ENCODE measurements around the gene B3GLCT.
A peak's percentile ranks its signal among the peaks of the same experiment; 100 is the strongest.
"Not testable (repeated sequence)": the region's sequence is repeated elsewhere in the genome, so short reads cannot be mapped to it uniquely, and the experiment has no call there.

B3GLCT gene

DNA sequence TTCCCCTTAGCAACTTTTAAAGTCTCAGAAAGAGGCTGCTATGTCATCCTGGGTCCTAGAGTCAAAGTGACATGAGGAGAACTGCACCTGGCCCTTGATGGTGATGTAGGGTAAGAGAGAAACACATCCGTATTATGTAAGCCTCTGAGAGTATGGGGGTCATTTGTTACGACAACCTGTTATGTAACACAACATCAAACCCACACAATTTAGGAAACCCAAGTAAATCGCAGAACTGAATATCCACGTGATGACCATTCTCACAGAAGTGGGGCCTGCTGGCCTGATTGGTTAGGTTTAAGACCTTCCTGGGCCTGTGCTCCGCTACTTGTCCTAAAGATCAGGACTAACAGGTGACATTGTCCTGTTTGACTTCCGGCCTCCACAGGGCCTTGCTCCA, 15.3 kb upstream of the B3GLCT start:
- DNase-seq (ENCODE audit: low read depth) = no peak

DNA sequence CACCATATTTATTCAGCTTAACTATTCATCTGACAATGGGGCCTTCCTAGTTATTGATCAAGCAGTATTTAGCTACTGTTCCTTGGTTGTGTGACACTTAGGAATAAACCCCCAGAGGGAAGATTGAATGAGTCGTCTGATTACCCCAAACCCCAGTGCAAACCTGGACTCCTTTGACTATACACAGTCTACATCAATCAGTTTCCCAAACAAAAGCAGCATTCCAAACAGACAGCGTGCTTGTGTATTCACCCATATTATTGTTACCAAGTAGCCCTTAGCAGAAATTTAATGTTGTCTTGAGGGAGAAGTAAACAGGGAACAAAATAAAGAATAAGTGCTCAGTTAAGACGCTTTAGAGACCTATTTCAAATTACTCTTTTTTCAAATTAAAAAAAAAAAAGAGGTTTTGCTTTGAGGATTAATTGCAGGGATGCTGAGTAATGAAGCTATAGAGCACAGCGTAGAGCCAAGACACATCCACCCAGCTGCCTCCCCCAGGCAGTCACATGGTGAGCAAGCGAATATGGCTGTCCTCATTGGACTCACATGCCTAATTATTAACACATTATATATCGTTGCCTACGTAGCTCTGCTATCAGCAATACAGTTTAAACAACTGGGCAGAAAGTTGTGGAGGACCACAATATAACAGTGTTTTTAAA, 14.7 kb upstream of the B3GLCT start:
- DNase-seq (ENCODE audit: low read depth) = no peak

DNA sequence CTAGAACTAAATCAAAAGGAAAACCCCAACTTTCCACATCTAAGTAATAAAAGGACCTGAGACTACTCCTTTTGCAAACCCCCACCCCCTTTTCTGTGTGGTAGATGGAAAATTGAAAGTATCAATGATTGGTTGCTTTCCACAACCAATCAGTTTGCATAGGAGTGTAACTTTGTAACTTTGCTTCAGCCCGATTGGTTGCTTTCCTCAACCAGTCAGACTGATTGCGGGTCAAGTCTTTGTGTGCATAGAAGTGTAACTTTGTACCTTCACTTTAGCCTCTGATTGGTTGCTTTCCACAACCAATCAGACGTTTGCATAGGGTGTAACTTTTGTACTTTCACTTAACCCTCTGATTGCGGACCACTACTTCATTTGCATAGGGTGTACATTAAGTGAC, 8.0 kb upstream of the B3GLCT start:
- DNase-seq (ENCODE audit: low read depth) = no peak

DNA sequence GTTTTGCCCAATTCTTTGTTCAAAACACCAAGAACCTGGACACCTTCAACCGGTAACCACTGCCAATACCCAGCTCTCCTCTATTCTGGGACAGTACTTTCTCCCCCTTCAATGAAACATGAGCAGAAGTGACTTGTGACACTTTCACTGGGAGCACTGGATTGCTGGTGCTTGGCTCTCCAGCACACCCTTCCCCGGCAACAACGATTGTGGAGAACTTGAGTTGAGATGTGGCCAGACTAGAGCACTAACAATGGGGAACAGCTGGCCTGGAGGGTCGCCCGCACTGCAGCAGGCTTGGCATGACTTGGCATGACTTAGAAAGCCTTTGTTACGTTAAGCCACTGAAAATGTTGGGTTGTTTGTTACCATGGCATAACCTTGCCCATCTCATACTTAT, 7.5 kb upstream of the B3GLCT start:
- no peak for DNase-seq (ENCODE audit: low read depth)

DNA sequence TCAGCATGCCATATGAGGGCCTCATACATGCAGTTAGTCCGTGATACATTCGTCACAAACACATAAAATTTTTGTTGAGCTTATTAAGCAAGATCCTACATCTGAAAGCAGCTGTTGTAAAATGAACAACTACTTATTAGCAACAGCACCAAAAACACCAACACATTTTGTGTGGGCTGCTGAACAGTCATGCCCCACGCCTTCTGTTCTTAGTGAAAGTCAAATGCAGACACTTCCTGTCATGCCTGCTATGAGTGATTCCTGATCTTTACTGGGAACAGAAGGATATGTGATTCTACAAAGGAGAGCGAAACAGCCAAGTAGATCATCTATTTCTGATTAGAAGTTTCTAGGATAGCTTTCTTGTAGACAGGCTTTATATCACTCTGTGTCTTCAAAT, 4.2 kb upstream of the B3GLCT start:
- no peak for DNase-seq (ENCODE audit: low read depth)

DNA sequence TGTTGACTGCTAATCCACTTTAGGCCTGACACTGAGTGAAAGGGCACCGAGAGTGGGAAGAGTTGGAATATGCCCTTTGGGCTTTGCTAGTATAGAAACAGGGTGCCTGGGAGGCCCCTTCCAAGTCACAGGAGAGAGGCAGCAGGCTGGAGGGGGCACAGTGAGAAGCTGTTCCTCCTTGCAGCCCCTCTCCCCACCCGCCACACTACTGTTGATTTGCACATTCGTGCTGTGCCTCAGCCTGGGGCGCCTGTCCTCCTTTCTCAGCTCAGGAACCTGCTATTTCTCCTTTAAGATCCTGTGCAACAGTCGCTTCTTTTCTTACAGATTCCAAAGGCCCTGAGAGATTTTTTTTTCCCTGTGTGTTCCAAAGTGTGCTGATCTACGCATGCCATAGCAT, 2.8 kb upstream of the B3GLCT start:
- DNase-seq (ENCODE audit: low read depth) = no peak

DNA sequence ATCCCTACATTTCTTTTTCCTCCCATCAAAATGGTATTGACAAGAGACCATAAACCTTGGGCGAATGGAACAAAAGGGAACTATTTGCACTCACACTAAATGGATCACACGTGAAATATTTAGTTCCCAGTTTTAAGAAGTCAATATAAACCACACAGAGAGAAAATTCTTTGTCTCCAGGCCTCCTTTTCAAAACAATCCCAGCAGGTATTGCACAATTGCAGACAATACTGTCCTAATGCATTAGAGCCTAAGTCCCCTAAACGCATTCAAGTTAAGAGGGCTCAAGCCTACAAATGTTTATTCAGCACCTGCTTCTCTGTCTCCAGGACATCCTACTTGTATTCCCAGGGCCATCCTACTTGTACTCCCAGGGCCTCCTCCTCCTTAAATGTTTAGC, 1.3 kb upstream of the B3GLCT start:
- DNase-seq (ENCODE audit: low read depth) = no peak

DNA sequence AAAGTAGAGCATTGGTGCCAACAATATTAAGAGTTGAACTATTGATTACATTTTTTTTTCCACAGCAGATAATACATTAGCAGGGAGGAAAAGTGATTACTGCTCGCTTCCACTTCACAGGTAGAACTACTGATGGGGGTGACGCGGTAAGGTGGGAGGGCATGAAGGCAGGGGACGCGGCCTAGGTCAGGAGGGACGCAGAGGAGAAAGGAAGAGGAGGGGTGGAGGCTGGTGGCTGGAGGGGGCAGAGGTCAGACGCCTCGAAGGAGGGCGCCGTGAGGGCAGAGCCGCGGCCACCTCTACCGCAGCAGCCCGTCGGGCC, 287 bp upstream of the B3GLCT start:
- DNase-seq (ENCODE audit: low read depth) = no peak

DNA sequence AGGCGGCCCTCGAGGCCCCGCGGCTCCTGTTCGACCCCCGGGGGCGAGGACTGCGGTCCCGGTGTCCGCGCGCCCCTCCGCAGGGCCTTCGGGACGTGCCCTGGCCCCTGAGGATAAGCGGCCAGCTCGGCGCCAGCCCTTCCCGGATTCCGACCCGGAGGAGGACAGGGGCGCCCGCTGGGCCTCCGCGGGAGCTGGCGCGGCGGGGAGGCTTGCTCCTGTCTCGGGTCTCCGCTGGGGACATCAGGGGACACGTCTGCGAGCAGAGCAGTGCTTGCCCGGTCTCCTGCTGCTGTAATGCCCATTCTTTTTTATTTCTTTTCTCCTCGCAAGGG, 829 bp downstream of the B3GLCT start:
- peak; percentile 6 for DNase-seq (ENCODE audit: low read depth)

DNA sequence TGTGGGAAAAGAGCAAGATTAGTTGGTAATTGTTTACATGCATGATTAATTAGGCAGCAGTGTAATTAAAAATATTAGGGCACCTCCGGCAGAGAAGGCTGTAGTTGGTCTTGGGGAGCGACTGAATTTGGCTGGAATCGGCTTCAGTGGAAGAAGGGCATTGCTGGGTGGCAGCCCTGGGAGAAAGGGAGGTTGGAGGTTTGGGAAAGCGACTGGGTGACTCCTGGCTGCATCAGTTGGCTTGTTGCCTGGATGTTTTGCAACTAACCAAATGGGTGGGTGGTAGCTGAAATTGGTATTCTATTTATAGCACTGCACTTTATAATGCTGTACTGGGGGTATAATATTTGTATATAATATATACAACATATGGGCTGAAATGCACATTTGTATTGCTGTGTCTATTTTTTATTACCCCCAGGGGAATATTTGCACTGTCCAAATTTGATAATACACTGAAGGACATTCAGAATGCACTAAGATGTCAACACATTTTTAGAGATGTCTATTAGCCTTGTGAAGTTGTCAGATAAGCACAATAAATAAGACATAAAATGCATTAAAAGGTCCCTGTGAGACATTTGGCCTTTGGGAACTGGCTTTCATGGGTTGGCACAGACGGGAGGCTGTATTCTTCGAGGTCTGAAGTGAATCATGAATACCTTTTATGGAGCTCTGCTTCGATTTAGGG, 1.7 kb downstream of the B3GLCT start:
- DNase-seq (ENCODE audit: low read depth) = no peak

DNA sequence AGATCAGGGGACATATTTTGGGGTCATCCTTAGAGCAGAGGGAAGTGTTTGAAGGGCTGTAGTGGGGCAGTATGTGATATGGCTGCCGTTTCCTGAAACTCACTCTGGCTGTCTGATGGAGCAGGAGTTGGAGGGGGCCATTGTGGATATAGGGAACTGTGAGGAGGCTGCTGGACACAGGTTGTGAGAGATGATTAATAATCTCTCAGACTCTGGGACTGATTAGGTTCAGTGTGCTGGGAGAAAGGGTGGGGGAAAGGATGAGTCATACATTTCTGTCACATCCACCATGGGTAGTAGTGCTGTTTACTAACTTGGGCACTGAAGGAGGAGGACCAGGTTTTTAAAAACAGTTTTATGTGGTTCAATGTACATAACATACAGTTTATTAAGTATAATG, 4.8 kb downstream of the B3GLCT start:
- DNase-seq (ENCODE audit: low read depth) = no peak

DNA sequence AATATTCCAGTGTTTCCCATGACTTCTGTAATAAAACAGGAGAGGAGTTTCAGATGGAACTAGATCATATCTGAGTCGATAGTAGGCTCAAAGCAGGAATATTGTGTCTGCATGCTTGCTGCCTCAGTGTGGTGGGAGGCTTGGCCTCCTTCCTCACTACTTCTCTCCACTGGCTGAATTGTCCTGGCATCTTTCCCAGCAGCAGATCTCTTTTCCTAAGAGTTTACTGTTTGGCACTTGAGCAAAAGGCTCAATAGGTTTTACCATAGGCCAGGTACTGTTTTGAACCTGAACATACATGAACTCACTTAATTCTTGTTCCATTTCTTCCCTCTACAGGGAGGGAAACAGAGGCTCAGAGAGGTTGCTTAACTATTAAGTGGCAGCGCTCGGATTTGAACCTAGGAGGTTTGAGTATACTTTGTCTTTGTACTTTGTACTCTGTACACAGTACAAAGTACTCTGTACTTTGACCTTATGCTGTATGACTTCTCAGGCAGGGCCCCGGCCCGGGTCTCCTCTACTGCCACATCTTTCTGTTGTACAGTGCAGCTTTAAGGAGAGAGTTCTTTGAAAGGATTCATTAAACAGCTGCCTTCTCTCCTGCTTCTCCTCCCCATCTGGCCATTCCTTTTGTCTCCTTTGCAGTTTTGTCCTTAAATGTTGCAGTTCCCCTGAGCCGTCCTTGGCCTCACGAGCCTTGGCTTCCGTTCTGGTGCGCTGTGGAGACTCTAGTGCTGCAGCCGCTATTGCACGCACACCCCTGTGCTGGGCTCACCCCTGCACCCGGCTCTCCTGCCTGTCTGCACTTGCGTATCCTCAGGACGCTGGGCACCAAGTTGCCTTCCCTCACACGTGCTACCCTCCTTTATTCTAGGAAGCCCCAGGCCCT, 8.1 kb downstream of the B3GLCT start:
- no peak for DNase-seq (ENCODE audit: low read depth)

DNA sequence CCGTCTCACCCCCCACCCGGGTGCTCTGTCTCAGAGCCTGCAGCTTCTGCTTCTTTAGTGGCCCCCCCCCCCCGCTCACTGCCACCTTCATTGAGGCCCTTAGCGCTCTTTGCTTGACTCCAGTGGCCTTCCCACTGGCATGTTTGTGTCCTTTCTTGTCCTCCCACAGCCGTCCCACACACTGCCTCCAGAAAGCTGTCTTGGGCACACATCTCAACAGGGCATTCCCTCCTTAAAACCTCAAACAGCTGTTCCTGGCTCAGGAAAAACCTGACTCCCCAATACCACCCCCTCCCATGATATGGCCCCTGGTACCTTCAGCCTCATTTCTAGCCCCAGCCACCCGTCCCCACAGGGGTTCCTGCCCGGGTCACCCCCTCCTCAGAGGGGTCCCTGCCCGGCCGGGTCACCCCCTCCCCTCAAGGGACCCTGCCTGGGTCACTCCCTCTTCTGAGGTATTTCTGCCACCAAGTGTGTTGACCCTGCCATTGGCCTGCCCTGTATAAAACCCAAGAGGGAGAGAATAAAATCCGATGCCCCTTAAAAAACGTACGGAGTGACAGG, 8.9 kb downstream of the B3GLCT start:
- no peak for DNase-seq (ENCODE audit: low read depth)

DNA sequence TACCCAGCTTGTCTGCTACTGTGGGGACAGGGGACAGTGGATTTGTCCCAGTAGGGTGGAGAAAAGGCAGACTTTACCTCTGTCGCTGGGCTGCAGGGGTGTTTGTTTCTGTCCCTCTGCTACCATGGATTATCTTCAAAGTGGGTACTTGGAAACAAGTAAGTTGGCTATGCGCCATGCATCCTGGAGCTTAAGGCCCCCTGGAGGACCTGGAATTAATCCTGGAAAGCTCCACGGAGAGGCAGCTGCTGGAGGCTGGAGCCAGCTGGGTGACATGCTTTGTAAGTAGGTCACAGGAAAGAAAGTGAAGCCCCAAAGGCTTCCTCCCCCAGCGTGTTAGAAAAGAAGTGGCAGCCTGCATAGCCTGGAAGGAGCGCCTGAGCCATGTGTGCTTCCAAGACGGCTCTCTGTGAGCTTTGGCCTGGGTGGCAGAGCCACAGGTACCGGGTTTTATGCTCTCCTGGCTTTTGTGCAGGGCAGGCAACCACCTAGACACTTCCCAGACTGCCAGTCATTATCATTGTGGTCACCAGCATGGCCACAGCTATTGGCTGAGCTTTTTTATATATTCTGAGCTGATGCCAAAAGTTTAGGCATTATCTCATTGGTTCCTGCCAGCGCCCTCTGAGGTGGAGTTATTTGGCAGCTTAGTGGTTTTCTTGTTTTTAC, 9.5 kb downstream of the B3GLCT start:
- DNase-seq (ENCODE audit: low read depth) = no peak

DNA sequence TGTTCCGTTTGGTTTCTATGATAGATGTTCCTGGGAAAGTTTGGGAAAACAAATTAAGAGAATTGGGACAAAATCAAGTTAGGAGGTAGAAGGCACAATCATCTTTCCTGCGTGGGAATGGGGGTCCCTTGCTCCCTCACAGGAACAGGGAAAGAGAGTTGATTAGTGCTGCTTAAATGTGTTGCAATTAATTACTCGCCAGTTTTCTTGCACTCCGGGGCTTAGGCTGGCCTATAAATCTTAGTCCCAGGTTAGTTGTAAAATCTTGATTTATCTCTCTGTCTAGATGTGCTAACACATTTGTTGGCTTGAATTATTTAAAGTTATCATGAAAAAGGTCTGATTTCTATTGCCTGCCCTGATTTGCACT, 10.1 kb downstream of the B3GLCT start:
- DNase-seq (ENCODE audit: low read depth) = no peak

DNA sequence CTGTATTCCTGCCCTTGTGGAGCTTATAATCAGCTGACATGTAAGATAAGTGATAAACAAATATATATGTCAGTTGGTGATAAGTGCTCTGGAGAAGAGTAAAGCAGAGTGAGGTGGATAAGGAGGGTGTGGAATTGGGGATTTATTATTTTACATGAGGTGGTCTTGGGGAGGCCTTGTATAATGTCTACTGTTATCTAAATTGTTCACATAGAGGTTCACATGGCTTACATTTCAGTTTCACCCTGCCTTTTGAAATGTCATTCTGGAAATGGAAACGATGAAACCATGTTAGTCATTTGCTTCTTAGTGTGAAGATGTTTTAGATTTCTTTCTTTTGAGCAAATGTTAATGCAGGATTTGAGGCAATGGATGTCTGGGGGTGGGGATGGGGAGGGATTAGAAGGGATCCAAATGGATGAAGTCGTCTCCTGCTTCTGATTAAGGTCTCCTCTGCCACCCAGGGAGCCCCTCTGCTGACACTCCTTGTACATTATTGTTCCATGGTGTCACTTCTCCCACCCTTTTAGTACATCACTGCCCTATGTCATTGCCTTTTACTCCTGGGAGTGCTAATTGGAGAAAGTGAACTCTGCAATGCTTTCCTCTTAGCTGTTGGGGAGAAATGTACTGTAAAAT, 14.0 kb downstream of the B3GLCT start:
- no peak for DNase-seq (ENCODE audit: low read depth)

DNA sequence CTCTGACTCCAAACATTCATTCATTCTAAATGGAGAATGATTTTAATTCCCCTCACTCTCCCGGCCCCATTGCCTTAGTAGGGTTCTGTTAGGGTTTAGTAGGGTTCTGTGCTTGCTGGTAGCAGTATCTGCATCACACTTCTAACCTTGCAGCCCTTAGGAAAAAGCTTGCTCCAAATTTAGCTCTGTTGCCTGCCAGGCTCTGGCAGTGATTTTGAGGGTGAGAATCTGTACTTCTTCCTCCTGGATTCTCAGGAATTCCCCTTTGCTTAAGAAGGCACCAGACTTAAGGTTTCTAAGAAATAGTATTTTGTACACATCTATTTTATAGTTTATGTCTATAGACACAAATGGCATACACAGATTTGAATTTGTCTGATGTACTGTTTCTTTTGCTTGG, 14.7 kb downstream of the B3GLCT start:
- DNase-seq (ENCODE audit: low read depth) = no peak

DNA sequence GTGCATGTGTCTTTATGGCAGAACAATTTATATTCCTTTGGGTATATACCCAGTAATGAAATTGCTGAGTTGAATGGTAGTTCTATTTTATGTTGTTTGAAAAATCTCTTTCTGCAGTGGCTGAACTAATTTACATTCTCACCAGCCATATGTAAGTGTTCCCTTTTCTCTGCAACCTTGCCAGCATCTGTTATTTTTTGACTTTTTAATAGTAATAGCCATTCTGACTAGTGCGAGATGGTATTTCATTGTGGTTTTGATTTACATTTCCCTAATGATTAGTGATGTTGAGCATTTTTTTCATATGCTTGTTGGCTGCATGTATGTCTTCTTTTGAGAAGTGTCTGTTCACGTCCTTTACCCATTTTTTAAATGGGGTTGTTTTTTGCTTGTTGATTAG, 17.1 kb downstream of the B3GLCT start:
- not testable (repeated sequence) for DNase-seq (ENCODE audit: low read depth)

DNA sequence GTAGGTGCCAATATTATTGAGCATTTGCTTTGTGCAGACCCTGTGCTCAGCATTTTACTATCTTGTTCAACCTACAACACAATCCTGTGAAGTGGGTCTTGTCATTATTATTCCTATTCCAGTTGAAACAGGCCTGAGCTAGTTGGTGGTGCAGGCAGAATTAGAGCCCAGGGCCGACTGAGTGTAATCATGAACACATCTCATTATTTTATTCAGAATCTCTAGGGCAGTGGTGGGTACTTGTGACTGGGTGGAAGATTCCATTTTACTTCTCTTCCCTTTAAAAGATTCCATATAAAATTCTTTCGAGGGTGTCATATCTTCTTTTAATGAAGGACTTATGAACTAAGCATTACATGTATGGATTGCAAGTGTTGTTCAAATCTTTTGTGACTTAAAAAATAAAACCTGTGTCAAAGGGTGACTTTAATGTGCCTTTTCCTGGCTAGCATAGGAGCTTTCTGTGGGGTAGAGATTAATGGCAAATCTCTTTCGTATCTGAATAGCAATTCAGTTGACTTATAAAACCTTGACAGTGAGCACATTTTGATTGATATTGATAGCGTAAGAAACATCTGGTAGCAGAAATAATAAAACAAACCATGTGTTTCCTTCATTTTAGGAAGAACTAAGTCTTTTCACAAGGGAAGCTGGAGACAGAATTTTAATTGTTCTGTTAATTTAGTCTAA, 20.3 kb downstream of the B3GLCT start:
- no peak for DNase-seq (ENCODE audit: low read depth)

DNA sequence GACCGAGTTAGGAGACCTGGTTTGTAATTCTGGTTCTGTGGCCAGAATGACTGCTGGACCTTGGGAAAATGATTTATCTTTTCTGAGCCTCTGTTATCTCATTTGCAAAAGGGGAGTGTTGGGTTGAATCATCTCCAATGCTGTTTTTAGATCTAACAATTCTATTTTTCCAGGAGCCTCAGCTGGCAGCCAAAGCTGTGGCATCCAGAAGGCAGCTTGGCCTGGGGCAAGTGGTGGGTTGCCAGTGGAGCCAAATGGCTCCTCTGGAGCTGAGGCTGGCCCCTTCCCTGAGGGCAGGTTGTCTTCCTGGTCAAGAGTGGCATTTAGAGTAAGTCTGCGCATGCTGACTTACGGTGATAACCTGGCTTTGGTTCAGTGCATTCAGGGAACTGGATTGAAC, 21.3 kb downstream of the B3GLCT start:
- DNase-seq (ENCODE audit: low read depth) = no peak

DNA sequence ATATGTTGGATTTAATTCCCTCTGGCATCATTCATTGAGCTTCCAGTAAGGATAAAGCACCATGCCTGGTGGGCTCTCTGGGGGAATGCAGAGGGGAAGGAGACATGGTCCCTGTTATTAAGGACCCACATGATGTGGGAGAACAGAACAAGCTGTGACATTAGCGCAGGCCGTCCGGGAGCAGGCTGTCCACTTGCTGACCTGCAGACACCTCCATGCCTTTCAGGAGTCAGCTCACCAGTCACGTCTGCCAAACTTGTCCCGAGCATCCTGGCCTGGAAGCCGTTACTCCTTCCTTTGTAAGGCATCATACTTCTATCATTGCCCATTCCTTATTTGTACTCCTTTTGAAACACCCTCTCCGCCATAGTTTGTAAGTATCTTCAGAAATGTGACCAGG, 23.4 kb downstream of the B3GLCT start:
- DNase-seq (ENCODE audit: low read depth) = no peak

DNA sequence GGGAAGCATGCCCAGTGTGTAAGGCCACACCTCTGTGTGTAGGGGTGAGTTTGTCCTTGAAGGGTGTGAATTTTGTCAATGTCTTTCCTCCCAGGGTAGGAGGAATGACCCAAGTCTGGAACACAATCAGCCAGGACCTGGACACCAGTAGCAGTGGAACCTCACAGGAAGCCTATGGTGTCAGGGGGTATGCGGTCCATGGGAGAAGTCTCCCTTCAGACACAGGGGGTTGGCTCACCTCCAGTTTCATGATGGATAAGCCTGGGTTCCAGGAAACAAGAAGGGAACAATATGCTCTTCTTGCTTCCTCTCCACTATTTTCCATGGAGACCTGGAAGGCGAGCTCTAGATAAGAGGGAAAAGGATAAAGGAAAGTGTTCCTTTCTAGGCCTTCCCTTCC, 23.9 kb downstream of the B3GLCT start:
- no peak for DNase-seq (ENCODE audit: low read depth)
